MV-4-11 (cell line): Measurements from ENCODE around the gene CEACAM7.

Experiments
- DNase-seq: peaks from one replicate; lab custom pipeline; 2025; lab: John Stamatoyannopoulos, UW

CEACAM7 gene

DNA sequence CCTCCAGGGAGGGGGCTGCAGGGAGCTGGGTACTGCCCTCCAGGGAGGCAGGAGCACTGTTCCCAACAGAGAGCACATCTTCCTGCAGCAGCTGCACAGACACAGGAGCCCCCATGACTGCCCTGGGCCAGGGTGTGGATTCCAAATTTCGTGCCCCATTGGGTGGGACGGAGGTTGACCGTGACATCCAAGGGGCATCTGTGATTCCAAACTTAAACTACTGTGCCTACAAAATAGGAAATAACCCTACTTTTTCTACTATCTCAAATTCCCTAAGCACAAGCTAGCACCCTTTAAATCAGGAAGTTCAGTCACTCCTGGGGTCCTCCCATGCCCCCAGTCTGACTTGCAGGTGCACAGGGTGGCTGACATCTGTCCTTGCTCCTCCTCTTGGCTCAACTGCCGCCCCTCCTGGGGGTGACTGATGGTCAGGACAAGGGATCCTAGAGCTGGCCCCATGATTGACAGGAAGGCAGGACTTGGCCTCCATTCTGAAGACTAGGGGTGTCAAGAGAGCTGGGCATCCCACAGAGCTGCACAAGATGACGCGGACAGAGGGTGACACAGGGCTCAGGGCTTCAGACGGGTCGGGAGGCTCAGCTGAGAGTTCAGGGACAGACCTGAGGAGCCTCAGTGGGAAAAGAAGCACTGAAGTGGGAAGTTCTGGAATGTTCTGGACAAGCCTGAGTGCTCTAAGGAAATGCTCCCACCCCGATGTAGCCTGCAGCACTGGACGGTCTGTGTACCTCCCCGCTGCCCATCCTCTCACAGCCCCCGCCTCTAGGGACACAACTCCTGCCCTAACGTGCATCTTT is 12.5 kb upstream of the CEACAM7 start:
- DNase-seq: no peak

DNA sequence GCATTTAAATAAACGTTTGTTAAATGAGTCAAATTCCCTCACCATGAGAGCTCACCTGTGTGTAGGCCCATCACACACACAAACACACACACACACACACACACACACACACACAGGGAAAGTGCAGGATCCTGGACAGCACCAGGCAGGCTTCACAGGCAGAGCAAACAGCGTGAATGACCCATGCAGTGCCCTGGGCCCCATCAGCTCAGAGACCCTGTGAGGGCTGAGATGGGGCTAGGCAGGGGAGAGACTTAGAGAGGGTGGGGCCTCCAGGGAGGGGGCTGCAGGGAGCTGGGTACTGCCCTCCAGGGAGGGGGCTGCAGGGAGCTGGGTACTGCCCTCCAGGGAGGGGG is 11.9 kb upstream of the CEACAM7 start:
- no peak for DNase-seq

DNA sequence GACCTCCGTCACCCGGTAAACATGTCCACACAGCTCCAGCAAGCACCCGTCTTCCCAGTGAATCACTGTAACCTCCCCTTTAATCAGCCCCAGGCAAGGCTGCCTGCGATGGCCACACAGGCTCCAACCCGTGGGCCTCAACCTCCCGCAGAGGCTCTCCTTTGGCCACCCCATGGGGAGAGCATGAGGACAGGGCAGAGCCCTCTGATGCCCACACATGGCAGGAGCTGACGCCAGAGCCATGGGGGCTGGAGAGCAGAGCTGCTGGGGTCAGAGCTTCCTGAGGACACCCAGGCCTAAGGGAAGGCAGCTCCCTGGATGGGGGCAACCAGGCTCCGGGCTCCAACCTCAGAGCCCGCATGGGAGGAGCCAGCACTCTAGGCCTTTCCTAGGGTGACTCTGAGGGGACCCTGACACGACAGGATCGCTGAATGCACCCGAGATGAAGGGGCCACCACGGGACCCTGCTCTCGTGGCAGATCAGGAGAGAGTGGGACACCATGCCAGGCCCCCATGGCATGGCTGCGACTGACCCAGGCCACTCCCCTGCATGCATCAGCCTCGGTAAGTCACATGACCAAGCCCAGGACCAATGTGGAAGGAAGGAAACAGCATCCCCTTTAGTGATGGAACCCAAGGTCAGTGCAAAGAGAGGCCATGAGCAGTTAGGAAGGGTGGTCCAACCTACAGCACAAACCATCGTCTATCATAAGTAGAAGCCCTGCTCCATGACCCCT is 11.3 kb upstream of the CEACAM7 start:
- DNase-seq: no peak

DNA sequence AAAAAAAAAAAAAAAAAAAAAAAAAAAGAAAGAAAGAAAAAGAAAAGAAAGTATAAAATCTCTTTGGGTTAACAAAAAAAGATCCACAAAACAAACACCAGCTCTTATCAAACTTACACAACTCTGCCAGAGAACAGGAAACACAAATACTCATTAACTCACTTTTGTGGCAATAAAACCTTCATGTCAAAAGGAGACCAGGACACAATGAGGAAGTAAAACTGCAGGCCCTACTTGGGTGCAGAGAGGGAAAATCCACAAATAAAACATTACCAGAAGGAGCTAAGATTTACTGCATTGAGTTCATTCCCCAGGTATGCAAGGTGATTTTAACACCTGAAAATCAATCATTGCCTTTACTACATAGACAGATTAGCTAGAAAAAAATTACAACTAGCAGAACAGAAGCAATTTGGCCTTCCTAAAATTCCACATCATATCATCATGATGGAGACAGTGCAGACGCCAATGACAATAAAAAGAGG is 10.7 kb upstream of the CEACAM7 start:
- DNase-seq: peak; percentile 96

DNA sequence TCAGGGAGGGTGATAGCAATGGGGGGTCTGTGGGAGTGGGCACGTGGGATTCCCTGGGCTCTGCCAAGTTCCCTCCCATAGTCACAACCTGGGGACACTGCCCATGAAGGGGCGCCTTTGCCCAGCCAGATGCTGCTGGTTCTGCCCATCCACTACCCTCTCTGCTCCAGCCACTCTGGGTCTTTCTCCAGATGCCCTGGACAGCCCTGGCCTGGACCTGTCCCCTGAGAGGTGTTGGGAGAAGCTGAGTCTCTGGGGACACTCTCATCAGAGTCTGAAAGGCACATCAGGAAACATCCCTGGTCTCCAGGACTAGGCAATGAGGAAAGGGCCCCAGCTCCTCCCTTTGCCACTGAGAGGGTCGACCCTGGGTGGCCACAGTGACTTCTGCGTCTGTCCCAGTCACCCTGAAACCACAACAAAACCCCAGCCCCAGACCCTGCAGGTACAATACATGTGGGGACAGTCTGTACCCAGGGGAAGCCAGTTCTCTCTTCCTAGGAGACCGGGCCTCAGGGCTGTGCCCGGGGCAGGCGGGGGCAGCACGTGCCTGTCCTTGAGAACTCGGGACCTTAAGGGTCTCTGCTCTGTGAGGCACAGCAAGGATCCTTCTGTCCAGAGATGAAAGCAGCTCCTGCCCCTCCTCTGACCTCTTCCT is 9.3 kb upstream of the CEACAM7 start:
- DNase-seq: no peak

DNA sequence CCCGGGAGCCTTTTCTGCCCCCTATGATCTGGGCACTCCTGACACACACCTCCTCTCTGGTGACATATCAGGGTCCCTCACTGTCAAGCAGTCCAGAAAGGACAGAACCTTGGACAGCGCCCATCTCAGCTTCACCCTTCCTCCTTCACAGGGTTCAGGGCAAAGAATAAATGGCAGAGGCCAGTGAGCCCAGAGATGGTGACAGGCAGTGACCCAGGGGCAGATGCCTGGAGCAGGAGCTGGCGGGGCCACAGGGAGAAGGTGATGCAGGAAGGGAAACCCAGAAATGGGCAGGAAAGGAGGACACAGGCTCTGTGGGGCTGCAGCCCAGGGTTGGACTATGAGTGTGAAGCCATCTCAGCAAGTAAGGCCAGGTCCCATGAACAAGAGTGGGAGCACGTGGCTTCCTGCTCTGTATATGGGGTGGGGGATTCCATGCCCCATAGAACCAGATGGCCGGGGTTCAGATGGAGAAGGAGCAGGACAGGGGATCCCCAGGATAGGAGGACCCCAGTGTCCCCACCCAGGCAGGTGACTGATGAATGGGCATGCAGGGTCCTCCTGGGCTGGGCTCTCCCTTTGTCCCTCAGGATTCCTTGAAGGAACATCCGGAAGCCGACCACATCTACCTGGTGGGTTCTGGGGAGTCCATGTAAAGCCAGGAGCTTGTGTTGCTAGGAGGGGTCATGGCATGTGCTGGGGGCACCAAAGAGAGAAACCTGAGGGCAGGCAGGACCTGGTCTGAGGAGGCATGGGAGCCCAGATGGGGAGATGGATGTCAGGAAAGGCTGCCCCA is 8.5 kb upstream of the CEACAM7 start:
- peak; percentile 47 for DNase-seq

DNA sequence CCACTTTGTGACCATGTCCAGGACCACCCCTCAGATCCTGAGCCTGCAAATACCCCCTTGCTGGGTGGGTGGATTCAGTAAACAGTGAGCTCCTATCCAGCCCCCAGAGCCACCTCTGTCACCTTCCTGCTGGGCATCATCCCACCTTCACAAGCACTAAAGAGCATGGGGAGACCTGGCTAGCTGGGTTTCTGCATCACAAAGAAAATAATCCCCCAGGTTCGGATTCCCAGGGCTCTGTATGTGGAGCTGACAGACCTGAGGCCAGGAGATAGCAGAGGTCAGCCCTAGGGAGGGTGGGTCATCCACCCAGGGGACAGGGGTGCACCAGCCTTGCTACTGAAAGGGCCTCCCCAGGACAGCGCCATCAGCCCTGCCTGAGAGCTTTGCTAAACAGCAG is 7.7 kb upstream of the CEACAM7 start:
- DNase-seq: no peak

DNA sequence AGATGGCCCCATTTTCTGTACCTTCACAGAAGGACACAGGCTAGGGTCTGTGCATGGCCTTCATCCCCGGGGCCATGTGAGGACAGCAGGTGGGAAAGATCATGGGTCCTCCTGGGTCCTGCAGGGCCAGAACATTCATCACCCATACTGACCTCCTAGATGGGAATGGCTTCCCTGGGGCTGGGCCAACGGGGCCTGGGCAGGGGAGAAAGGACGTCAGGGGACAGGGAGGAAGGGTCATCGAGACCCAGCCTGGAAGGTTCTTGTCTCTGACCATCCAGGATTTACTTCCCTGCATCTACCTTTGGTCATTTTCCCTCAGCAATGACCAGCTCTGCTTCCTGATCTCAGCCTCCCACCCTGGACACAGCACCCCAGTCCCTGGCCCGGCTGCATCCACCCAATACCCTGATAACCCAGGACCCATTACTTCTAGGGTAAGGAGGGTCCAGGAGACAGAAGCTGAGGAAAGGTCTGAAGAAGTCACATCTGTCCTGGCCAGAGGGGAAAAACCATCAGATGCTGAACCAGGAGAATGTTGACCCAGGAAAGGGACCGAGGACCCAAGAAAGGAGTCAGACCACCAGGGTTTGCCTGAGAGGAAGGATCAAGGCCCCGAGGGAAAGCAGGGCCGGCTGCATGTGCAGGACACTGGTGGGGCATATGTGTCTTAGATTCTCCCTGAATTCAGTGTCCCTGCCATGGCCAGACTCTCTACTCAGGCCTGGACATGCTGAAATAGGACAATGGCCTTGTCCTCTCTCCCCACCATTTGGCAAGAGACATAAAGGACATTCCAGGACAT is 7.0 kb upstream of the CEACAM7 start:
- no peak for DNase-seq

DNA sequence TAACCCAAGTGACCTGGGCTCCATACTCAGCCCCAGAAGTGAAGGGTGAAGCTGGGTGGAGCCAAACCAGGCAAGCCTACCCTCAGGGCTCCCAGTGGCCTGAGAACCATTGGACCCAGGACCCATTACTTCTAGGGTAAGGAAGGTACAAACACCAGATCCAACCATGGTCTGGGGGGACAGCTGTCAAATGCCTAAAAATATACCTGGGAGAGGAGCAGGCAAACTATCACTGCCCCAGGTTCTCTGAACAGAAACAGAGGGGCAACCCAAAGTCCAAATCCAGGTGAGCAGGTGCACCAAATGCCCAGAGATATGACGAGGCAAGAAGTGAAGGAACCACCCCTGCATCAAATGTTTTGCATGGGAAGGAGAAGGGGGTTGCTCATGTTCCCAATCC is 6.1 kb upstream of the CEACAM7 start:
- DNase-seq: no peak

DNA sequence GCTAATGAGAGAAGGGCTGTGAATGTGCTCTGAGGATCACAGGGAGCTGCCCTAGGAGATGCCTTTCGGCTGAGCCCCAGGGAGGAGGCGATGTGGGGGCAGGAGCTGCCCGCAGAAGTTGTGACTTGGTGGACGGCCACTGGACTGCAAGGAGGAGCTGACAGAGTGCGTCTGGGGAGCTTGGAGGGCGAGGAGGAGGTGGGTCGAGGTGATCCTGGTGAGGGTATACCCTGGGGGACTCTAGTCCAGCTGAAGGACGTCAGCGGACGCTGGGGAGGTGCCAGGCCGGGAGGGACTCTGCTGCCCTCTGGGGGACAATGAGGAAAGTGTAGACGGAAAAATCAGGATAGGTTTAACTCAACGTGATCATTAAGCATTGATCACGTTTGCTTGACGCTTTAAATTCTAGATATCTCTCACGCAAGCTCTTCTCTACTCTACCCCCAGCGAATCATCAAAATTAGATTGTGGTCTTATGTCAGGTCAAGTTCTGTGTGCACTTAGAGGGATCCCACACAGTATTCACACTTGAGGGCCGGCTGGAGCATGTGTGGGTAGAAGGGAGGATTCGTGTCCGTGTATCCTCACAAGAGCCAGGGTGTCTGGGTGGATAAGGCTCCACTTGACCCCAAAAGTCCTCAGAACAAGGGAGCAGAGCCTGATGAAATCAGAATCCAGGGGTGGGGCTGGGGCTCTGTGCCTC is 3.3 kb upstream of the CEACAM7 start:
- DNase-seq: peak; percentile 32

DNA sequence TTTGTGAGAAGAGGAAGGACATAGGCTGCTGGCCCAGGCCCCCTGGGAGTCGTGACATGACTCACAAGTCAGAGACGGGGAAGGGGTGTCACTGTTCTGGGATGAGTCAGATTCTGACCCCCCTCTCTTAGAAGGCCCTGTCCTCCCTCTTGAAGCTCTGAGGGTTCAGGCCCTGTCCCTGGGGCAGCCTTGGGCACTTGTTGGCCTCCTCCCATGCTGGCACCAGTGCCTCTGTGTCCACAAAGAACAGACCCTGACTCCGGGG is 2.7 kb upstream of the CEACAM7 start:
- DNase-seq: no peak

DNA sequence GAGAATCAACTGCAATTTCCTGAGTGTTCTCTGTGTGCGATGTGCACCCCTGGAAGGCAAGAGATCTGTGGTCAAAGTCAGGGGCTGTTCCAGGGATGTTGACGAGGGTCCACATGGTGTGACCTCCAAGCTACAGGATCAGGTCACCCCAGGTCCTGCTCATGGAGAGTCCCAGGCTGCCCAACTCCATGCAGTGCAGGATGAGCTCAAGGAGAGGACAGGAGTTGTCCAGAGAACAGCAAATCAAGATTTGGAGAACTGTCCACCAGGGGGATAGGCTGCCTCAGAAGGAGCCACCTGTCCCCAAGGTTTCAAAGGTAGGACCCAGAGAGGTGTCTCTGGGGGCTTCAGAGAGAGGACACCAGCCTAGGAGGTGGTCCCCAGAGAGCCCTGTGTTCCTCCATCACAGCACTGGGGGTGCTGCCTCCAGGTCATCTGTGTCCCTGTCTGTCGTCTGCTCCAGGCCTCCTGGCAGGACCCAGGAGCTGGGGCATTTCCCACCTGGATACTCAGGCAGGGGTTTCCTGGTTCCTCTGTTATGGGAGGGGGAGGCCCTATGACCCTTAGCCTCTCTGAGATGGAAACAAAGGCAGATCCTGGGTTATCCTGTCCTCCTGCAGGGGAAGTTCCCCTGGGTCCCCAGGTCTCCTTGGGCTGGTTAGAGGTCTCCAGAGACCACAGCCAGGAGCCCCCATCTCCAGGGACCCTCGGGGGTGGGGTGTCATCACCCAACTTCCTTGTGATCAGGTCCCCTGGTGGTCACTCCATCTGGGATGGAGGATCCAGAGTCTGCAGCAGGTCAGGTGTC is 2.1 kb upstream of the CEACAM7 start:
- DNase-seq: no peak

DNA sequence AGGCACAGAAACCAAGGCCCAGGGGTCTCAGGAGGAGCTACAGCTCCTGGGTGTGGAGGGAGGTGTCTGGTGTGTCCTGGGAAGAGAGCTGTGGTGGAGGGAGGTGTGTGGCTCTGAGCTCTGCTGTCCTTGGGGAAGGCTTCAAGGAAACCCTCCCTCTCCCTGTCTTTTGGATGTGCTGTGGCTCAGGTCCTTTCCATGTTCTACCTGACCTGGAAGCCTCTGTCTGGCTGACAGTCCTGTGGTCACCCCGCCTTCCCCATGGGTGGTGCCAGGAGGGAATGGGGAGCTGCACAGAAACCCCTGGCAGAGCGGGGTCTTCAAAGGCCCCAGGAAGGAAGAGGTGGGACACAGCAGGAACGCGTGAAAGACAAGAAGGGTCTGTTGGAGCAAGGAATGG is 617 bp upstream of the CEACAM7 start:
- no peak for DNase-seq

DNA sequence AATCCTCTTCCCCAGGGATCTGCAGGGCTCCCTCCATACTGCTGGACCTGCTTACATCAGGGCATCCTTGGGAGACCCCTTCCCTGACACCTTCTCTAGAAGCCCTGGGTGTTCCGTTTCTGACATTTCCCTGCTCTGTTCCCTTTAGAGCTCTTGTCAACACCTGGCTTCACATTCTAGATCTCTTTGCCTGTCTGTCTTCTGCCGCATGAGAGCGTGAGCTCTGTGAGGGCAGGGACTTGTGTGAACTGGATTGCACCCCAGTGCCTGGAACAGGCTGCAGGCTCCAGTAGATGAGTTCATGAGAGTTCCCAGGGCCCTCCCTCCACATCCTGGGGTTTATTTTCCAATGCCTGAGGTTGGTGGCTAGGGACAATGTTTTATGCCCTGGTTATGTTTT is 651 bp downstream of the CEACAM7 start:
- no peak for DNase-seq

DNA sequence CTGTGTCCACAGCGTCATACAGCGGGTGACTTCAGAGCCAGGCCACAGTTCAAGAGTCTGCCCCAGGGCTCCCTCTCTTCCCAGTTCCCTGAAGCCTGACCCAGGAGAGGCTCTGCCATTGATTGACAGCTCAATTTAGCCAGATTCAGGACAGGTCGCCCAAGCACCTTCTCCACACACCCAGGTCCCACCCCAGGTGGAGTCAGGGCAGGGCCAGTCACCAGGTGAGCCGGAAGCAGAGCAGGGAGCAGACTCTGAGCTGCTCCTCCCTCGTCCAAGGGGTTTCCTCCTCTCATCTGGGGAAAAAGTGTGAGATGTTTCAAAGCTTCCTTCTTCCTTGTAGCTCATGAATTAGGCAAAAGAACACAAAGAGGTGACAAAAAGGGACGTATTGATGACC is 5.6 kb downstream of the CEACAM7 start:
- no peak for DNase-seq

DNA sequence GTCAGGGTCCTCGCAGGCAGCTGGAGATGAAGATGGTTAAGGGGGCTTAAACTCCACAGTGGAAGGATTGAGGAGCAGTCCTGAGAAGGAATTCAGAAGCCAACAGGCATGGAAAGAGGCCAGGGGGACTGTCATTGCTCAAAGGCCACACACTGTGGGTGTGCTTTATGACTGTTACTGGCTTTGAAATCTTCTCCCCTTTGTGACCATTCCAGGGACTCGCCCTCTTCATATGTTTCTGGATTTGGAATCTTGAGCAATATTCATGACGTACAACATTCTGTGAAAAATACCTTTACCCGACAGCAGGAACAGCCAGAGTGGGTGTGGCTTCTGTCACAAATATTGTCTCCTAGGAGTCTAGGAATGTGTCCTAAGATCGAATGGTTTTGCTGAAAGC is 16.6 kb downstream of the CEACAM7 start:
- DNase-seq: no peak

DNA sequence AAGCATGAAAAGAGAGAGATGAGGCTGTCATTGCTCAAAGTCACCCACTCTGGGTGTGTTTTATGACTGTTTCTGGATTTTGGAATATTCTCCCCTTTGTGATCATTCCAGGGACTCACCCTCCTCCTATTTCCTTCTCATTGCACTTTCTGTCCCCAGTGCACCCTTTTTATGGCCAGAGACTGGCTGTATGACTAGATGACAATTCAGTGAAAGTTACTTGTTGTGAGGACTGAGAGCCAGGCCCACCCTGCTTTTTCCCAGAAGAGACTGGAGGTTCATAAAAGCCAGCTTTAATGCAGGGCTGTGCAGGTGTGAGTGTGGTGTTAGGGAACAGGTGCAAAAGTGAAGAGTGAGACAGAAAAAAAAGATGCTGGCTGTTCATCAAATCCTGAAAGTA is 17.3 kb downstream of the CEACAM7 start:
- DNase-seq: no peak

DNA sequence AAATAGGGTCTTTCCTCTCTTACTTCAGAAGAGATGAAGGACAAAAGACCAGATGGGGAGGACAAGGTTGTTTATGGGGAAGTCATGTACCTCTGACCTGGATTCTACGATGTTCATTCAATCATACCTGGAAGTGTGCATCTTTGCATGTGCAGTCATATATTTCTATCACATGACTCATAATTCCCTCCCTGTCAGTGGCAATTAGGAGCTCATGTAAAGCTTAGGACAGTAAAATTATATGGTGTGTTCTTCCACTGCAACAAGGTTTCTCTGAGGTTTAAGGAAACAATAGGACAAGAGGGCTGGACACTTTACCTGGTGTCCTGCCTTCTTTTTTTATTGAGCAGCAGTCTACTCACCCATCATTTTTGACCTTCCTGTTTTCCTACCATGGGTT is 19.8 kb downstream of the CEACAM7 start:
- DNase-seq: no peak

DNA sequence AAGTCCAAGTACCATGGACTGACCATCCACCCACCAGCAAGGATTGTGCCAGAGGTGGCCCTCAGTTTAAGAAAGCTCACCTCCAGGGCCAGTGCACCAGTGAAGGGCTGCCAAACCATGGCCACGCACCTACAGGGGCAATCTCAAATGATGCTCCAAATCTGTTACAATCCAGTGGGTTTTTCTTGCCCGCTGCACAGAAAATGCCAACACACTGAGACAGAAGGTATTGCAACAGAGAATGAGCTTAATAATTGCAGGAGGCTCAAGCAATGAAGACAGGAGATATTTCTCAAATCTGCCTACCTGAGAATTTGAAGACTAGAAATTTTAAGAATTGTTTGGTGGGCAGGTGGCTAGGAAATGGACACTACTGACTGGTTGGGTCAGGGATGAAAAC is 22.0 kb downstream of the CEACAM7 start:
- DNase-seq: no peak

DNA sequence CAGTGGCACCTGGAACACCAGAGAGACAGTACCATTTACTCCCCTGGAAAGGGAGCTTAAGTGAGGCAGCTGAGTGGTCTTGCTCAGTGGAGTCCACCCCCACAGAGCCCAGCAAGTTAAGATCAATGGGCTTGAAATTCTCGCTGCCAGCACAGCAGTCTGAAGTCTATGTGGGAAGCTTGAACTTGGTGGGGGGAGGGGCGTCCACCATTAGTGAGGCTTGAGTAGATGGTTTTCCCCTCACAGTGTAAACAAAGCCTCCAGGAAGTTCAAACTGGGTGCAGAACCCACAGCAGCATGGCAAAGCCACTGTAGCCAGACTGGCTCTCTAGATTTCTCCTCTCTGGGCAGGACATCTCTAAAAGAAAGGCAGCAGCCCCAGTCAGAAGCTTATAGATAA is 30.9 kb downstream of the CEACAM7 start:
- no peak for DNase-seq
